HL-60 (cell line): ENCODE results near the gene VSTM2L.

Experiments used
- CTCF ChIP-seq: IDR thresholded peaks from one replicate; pipeline ENCODE4 v1.5.1; 2011; ENCODE audit warnings: low read length, control low read depth, inconsistent platforms; ENCODE audit not compliant: insufficient read depth
- GABPA ChIP-seq: IDR thresholded peaks from 2 replicates; pipeline ENCODE4 v1.6.1; 2012; ENCODE audit warnings: low read depth
- REST ChIP-seq: IDR thresholded peaks from 2 replicates; pipeline ENCODE4 v1.6.1; 2012; ENCODE audit warnings: low read depth; ENCODE audit not compliant: insufficient replicate concordance

GRCh38 chr20:37976887-37977286, 74.0 kb downstream of the VSTM2L start:
- TF ChIP-seq CTCF (no peak), REST (no peak), GABPA (no peak)
